HCT116 (cell line): ENCODE results near the gene ZNF600. TPM values are rescaled to one million over a fixed set of nuclear protein-coding genes. Genes with fewer than 3 reads are reported as not detected.
"Not testable (repeated sequence)": the region's sequence is repeated elsewhere in the genome, so short reads cannot be mapped to it uniquely, and the experiment has no call there.

ENCODE experiments used
- ATAC-seq: fragments of 200-7000 bp; cut with Tn5 transposase; 2 replicates; pipeline ENCODE4 v1.9.1; 2020; ENCODE audit warnings: mild to moderate bottlenecking, moderate library complexity
- BruUV-seq: library from RNA; stranded (reverse); fragments of 400-500 nt; replicated peaks from 2 replicates; lab custom pipeline; 2021; lab: Mats Ljungman, UMichigan
- CTCF ChIA-PET: fragments of 300-600 bp; sonication (Branson Sonifier 250); formaldehyde crosslinking; loops from one replicate; lab custom pipeline; 2021; ENCODE audit warnings: antibody characterized with exemption; lab: Charles Lee
- POLR2A ChIA-PET: fragments of 300-600, 350-600 bp; sonication (Branson Sonifier 250); formaldehyde crosslinking; loops from one replicate; lab custom pipeline; 2021; ENCODE audit warnings: antibody characterized with exemption; lab: Charles Lee
- RAD21 ChIA-PET, 2 experiments: fragments of 300-600 bp; sonication (Branson Sonifier 250); formaldehyde crosslinking; loops; one replicate each; lab custom pipeline; 2023; ENCODE audit warnings: low total read pairs in 2 of 2; ENCODE audit not compliant: uncharacterized antibody in 2 of 2, unreplicated experiment in 2 of 2, low non-redundant PET in 1 of 2; lab: Charles Lee
- DNase-seq: peaks from one replicate; pipeline ENCODE4 v3.0.0-alpha.2; 2010; ENCODE audit warnings: low read depth, low spot score
- H2AFZ ChIP-seq: fragments of 200-600 bp; shearing (Covaris generic), sonication (generic); 2 replicates; pipeline ENCODE4 v1.6.1; 2017; ENCODE audit warnings: low read depth, mixed run types, mixed read lengths, antibody characterized with exemption, low read length; ENCODE audit not compliant: poor library complexity, severe bottlenecking
- H3K27ac ChIP-seq: 2 replicates; pipeline ENCODE4 v1.5.1; 2012; ENCODE audit warnings: low read depth, low read length
- H3K27me3 ChIP-seq: fragments of 200-600 bp; sonication (generic); 2 replicates; pipeline ENCODE4 v1.6.1; 2016; ENCODE audit warnings: mixed run types, low read length, mixed read lengths; ENCODE audit not compliant: insufficient read depth
- H3K36me3 ChIP-seq, 2 experiments: fragments of 200-500 bp in 1 of 2; fragments of 200-600 bp in 1 of 2; sonication (Bioruptor generic) in 1 of 2; sonication (generic) in 1 of 2; 2 replicates each; pipeline versions ENCODE4 v1.5.1 to v1.6.1; 2014 to 2016; ENCODE audit warnings: low read length in 2 of 2, inconsistent platforms in 1 of 2, mixed read lengths in 1 of 2, mixed run types in 1 of 2; ENCODE audit not compliant: insufficient read depth in 2 of 2, control insufficient read depth in 1 of 2
- H3K4me1 ChIP-seq, 2 experiments: fragments of 200-600 bp in 1 of 2; sonication (generic) in 1 of 2; 2 replicates each; pipeline versions ENCODE4 v1.5.1 to v1.6.1; 2012 to 2017; ENCODE audit warnings: low read length in 2 of 2, inconsistent platforms in 1 of 2, mild to moderate bottlenecking in 1 of 2, mixed read lengths in 1 of 2, mixed run types in 1 of 2, moderate library complexity in 1 of 2; ENCODE audit not compliant: insufficient read depth in 2 of 2, control insufficient read depth in 1 of 2
- H3K4me2 ChIP-seq: fragments of 200-600 bp; sonication (generic); 2 replicates; pipeline ENCODE4 v1.6.1; 2017; ENCODE audit warnings: mixed run types, low read length, mixed read lengths
- H3K4me3 ChIP-seq, 2 experiments: fragments of 200-600 bp in 1 of 2; sonication (generic) in 1 of 2; replicated peaks in 1 of 2; 2 replicates each; pipeline ENCODE4 v1.5.1; 2011 to 2016; ENCODE audit warnings: low read length in 2 of 2, control low read depth in 1 of 2, low read depth in 1 of 2, mild to moderate bottlenecking in 1 of 2, mixed read lengths in 1 of 2, mixed run types in 1 of 2
- H3K79me2 ChIP-seq: fragments of 200-600 bp; sonication (generic); 2 replicates; pipeline ENCODE4 v1.6.1; 2017; ENCODE audit warnings: mild to moderate bottlenecking, mixed run types, low read length, moderate library complexity, mixed read lengths; ENCODE audit not compliant: insufficient read depth
- H3K9ac ChIP-seq: fragments of 200-600 bp; sonication (generic); 2 replicates; pipeline ENCODE4 v1.6.1; 2016; ENCODE audit warnings: low read length, mixed read lengths
- H3K9me2 ChIP-seq: fragments of 200-600 bp; sonication (generic), shearing (Covaris generic); 2 replicates; pipeline ENCODE4 v1.6.1; 2017; ENCODE audit warnings: mixed run types, mild to moderate bottlenecking, moderate library complexity; ENCODE audit not compliant: insufficient read depth
- H3K9me3 ChIP-seq, 2 experiments: fragments of 200-500 bp in 1 of 2; fragments of 200-600 bp in 1 of 2; sonication (Bioruptor generic) in 1 of 2; sonication (generic) in 1 of 2; 2 replicates each; pipeline ENCODE4 v1.6.1; 2014 to 2017; ENCODE audit warnings: low read length in 2 of 2, mixed read lengths in 2 of 2, inconsistent platforms in 1 of 2, low read depth in 1 of 2, mild to moderate bottlenecking in 1 of 2, mixed run types in 1 of 2, moderate library complexity in 1 of 2; ENCODE audit not compliant: control insufficient read depth in 1 of 2, insufficient read depth in 1 of 2
- H4K20me1 ChIP-seq: fragments of 200-600 bp; sonication (generic), shearing (Covaris generic); 2 replicates; pipeline ENCODE4 v1.6.1; 2017; ENCODE audit warnings: mixed run types, mild to moderate bottlenecking, moderate library complexity; ENCODE audit not compliant: insufficient read depth
- EGR1 ChIP-seq: IDR thresholded peaks from 2 replicates; pipeline ENCODE4 v1.6.1; 2012; ENCODE audit warnings: low read depth
- ELF1 ChIP-seq: IDR thresholded peaks from 2 replicates; pipeline ENCODE4 v1.6.1; 2012; ENCODE audit warnings: low read depth, borderline replicate concordance
- POLR2AphosphoS5 ChIP-seq: IDR thresholded peaks from 2 replicates; pipeline ENCODE4 v1.6.1; 2011; ENCODE audit warnings: mild to moderate bottlenecking, low read depth, low read length, moderate library complexity
- SIN3A ChIP-seq: IDR thresholded peaks from 2 replicates; pipeline ENCODE4 v1.6.1; 2012; ENCODE audit warnings: low read depth
- intact Hi-C: fragments of 100-400 bp; cut with micrococcal nuclease; formaldehyde crosslinking; loops from 2 replicates; pipeline ENCODE4 v1.10.0; 2022
- total RNA-seq: library from RNA; stranded (reverse); gene quantifications from one replicate; pipeline ENCODE4 v1.2.1, GENCODE V29; 2021; ENCODE audit not compliant: unreplicated experiment

The ZNF600 gene
- total RNA-seq, 1 experiment from 2014 or later = 12.7 TPM

DNA sequence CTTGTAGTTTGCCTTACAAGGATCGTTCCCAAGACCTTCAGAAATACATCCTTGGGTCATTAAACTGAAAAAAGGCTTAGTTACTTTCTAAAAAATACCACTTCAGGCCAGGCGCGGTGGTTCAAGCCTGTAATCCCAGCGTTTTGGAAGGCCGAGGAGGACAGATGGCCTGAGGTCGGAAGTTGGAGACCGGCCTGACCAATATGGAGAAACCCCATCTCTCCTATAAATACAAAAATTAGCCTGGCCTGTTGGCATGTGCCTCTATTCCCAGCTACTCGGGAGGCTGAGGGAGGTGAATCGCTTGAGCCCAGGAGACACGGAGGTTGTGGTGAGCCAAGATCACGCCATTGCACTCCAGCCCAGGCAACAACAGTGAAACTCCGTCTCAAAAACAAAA is 37.1 kb upstream of the ZNF600 start (continued):
- no peak for TF ChIP-seq EGR1

DNA sequence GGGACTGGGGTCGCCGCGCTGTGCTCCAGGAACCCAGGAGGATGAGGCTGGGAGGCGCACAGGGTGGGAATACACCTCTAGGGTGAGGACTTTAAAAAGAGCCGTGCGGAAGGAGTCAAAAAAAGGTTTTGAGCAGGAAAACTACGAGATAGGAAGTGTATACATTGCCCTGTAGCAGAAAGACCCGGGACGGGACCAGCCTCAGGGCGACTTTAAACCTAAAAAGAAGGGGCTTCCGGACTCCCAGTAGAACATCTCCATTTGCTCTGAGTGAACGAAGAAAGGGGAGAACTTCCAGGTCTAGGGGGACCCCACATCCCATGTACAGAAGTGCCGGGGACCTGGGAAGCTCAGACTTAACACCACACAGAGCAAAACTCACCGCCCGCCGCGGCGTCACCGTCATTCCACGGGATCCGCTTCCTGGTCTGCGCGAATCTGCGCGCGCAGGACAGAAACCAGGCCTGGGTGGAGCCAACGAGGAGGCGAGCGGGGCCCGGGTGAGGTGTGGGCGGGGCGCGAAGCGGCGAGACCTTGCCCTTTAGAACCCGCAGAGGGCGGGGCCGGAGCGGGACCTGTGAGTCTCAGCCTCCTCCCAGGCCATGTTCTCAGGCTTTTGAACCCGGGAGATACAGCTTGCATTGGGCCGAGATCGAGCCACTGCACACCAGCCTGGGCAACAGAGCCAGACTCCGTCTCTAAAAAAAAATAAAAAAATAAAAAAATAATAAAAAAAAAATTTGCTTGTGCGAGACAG is 34.8 kb upstream of the ZNF600 start, which contains the start of gene ZNF28:
ZNF28 (minus strand) TSS at position 430 of the 757 bp plus-strand sequence. CDS start 3,675 bp downstream, outside the sequence.
- BruUV-seq, H3K27me3 ChIP-seq, H3K9me2 ChIP-seq, POLR2A ChIA-PET, RAD21 ChIA-PET, H4K20me1 ChIP-seq, H2AFZ ChIP-seq, CTCF ChIA-PET: not testable (repeated sequence)
- peak within 1 kb of the TSS; percentile 61 for H3K9ac ChIP-seq
- H3K4me3 ChIP-seq = peak within 1 kb of the TSS; percentile 67 to 68
- H3K27ac ChIP-seq = peak within 1 kb of the TSS; percentile 5; the same call in 1 of the 2 replicates
- intact Hi-C loops = loop anchor here (2.0 kb wide), 1 partner anchor 35 kb away; the partner anchor contains the start of gene ZNF468
- peak; percentile 100 for ATAC-seq
- peak within 1 kb of the TSS; percentile 89 for H3K4me2 ChIP-seq
- TF ChIP-seq EGR1 (0 out of 2 replicates have a peak, but pooled peaks have one; percentile 21), POLR2AphosphoS5 (peak; percentile 62), SIN3A (0 out of 2 replicates have a peak, but pooled peaks have one; percentile 39), ELF1 (peak; percentile 71)
- TF ChIP-seq, all 23 proteins: peak for 4; not testable (repeated sequence) for 19
- not testable (repeated sequence) for H3K36me3 ChIP-seq, H3K4me1 ChIP-seq, H3K79me2 ChIP-seq, H3K9me3 ChIP-seq
- peak; percentile 22 for DNase-seq

DNA sequence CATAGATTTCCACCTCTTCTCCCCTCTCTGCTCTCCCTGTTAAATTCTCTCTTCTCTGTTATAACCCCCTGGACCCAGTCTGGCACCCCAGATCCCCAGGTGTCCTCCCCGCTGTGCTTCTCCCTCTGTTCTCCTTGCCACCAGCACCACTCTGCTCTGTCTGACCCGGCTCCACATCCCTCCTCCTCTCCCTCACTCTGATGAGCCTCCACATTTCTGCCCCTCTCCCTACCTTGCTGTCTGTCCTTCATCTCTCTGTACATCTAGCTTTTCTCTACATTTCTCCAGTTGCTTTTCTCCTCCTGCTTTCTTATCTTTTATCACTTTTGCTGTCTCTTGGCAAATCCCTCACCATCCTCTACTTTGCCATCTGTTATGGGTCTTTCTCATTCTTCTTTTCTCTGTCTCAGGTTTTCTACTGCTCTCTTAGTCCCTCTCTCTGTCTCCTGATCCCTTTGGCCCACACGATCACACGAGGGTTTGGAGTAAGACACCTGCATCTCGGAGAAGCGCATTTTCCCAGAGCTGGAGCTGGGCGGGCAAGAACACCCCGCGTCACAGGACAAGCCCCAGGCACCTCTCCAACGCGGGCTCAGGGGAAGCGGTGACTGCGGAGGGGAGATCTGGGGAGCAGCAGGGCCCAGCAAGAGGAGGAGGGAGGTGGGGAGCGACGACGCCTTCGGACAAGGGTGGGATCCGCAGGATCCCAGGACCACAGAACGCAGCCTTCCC is 34.0 kb upstream of the ZNF600 start:
- H3K9me2 ChIP-seq, H3K79me2 ChIP-seq, H3K27me3 ChIP-seq, RAD21 ChIA-PET, H2AFZ ChIP-seq, DNase-seq, POLR2A ChIA-PET, H3K36me3 ChIP-seq, H4K20me1 ChIP-seq, H3K9me3 ChIP-seq, H3K4me1 ChIP-seq, CTCF ChIA-PET: not testable (repeated sequence)
- intact Hi-C loops = loop anchor here (2.0 kb wide), 1 partner anchor 36 kb away; the partner anchor contains the start of gene ZNF468
- H3K4me3 ChIP-seq = peak overlapping the region; percentile 67 to 68
- ATAC-seq = peak; percentile 30
- peak overlapping the region; percentile 61 for H3K9ac ChIP-seq
- BruUV-seq = TSS peak; percentile 65
- peak overlapping the region; percentile 5; the same call in 1 of the 2 replicates for H3K27ac ChIP-seq
- H3K4me2 ChIP-seq = peak overlapping the region; percentile 89
